HG03469 (cell line): ENCODE results near the gene KCTD21.

ENCODE experiments used
- ATAC-seq: cut with Tn5 transposase; IDR thresholded peaks from one replicate; pipeline ENCODE4 v1.9.1; 2021; ENCODE audit warnings: mild to moderate bottlenecking, moderate library complexity, moderate number of reproducible peaks; ENCODE audit not compliant: unreplicated experiment

The KCTD21 gene

DNA sequence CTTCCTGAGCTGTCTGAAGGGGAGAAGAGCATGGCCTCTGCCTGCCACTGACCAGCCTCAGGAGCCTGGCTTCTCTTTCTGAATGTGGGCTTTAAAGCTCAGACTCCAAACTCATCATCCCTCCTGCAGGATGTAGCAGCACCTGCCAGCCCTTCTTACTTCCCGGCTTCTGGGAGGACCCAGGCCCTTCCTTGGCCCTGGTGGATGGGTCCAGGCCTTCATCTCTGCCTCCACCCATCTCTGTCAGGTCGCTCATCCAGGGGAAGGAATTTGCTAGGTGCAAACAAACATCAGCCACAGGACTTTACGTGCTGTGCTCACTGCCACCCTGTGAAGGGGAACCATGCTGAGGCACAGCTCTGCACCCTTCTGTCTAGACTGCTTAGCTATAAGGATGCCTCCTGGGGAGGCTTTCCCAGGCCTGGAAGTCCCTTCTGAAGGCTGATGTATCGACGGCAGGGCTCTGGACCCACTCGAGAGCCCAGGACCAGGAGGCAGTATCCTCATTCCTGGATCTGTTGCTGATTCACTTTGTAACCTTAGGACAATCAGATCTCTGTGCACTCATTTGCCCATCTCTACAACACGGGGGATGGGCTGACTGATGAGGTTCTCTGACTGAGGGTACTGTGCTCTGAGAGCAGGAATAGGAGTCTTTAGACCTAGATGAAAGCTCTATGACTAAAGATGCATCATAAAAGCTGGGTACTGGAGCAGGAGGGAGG, 31.2 kb upstream of the KCTD21 start:
- no peak for ATAC-seq

DNA sequence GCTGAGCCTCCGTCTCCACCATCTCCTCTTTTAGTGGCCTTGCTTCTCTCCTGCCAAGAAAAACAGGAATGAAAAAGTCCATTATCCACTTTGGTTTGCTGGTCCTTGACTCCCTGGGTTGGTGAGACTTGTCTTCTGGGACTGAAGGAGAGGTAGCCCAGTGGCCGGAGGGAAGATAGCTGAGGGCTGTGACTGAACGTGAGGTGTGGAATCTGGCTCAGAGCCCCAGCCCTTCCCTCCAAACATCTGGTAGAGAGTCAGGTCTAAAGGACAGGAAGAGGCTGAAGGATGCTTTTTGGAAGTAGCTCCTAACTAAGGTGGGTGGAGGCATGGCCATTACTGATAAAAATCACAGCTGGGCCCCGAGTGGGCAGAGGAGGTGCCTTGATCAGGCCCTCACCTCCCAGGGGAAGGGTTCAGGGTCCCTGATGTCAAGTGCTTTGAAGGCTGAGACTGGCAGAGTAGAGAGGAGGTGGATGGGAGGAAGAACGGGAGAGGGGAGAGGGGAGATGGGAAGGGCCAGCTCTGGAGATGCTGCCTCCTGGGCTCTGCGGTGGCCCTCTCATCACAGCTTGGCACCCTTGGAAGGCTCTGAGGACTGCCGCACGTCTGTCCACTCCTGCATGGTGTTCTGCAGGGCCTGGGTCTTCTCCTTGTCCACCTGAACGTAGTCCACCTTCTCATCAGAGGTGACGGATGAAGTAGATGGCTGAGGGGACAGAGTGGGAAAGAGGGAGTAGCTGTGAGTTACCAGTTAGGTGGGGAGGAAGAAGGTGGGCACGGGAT, 30.5 kb upstream of the KCTD21 start:
- no peak for ATAC-seq

DNA sequence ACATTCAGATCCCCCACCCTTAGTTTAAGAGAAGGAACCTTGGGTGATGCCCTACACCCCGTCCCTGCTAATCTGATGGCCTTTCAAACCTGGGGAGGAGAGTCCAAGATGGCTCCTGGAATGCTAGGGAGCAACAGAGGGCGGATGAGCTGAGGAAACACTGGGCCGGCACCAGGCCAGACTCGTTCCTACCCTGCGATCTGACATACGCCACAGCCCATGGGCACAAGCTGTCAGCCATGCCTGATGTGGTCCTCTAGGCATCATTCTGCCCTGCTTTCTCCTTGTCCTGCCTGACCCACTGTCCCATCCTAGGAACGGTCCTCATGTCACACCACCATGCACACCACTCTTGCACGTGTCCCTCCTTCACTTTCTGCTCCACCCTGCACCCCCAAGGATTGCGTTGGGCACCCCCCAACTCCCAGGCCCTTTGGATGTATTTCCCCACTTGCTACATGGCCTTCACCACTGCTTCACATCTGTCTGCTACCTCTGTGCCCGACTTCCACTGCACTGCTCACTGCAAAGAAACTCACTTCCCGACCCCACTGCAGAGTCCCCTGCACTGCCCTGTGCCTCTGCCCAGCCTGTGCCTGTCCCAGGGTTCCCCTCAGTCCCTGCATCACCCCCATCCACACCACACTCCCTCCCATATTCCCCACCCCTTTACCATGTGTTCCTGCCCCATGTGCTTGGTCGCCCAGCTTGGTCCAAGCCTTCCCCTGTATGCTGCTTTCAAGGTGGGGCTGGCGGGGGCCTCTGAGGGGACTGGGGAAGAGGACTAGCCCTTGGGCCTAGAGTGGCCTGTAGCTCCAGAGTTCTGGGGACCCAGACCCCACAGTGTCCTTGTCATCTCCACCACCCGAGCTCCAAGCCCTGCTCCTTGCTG, 29.5 kb upstream of the KCTD21 start:
- no peak for ATAC-seq

DNA sequence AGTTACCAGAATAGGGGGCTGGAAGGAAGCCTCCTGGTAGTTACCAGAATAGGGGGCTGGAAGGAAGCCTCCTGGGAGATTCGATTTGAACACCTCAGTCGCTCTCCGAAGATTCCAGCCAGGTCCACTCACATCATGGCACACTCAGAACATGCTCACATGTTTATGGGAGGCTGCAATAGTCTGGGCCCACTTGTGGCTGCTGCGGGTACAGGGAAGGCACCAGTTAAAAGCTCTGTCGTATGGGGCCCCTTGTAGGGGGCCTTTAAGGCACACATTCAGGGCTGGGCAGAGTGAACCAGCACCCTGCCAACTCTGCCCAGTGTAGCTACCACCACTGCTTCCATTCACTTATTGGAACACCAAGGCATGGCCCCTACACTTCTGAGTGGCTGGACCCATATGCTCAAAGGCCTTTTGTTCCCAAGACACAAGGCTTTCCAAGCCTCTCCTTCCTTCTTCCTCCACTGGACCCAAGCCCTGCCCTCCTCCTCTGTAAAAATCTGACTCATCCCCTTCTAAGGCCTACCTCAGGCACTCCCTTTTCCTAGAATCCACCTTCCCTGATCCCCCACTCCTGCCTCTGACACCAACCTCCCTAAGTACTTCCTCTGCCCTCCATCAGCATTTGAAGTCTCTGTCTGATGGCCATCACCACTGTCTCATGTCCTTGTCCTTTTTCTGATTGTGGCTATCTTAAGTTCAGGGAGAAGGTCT, 28.3 kb upstream of the KCTD21 start:
- ATAC-seq, result no peak

DNA sequence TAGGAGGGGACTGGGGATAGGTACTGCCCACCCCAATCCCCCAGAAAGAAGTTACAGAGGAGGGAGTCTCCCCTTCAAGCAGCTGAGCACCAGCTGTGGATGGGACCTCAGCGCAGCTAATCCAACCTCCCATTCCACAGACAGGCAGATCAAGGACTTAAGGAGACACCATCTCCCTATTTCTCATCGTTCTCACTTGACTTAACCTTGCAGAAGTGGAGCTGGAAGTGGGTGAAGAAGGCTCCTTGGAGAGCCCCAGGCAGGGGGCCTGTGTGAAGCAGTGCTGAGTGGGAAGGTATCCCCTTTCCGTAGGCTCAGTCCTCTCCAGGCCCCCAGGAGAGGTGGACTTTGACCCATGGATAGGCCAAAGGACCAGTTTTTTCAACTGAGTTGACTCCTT, 27.6 kb upstream of the KCTD21 start:
- no peak for ATAC-seq

DNA sequence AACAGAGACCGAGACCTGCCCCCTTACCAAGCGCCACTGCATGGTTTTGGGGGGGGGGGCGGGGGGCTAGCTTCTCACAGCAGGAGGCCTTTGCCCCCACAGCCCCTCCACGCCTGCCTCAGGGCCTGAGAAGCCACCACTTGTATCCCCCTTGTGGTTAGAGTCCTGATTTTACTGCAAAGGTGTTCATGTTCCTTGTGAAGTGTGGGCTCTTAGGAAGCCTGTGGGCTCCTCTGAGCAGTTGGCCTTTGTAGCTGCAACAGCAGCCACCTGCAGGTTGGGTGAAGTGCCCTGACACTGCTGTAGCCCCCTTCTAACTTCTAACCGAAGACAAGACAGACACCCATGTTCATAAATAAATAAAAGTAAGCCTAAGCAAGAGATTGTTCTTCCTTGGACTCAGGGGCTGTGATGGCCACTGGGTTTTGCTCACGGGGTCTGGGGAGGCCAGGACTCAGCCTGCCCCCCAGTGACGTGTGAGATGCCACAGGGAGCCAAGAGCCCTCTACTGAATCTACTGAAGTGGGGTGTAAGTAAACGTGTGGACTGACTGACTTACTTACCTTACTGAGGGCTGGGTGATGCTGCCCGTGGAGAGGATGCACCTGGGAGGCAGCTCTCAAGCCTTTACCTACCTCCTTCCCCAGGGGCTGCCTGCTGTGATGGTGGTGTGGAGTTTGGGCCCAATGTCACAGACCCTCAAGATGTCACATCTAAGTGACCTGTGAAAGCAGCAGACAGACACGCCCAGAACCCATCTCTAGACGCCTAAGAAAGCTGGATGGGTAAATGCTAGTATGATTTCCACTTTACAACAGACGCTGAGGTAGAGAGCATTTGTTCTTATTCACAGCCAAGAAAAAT, 26.1 kb upstream of the KCTD21 start:
- no peak for ATAC-seq

DNA sequence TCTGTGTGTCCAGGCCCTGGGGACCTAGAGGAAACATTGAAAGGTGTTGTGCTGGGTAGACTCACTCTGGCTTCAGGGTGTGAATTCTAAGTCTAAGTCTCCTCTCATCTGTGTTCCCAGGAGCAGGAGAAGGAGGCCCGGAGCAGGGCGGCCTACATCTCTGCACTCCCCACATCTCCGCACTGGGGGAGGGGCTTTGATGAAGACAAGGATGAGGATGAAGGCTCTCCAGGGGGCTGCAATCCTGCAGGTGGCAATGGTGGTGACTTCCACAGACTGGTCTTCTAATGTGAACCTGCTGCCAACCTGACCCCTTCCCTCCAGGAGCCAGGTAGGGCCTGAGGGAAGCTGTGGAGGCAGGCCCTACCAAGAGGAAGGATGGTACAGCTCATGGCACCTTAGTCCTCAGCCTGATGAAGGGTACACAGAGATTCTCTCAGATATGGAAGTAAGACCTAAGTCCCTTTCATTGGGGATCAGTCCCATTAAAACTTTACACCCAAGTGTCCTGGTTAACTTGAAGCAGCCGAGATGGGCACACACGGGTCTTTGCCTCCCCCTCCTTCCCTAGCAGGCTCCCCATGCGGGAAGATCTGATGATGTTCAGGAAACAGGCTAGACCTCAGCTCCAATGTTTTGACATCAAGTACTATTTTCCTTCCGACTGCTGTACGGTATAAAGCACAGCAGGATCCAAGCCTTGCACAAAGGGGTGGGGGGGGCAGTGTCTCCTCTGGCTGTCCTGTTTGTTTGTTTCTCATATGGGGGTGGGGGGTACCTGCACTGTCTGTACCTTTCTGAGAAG, 25.3 kb upstream of the KCTD21 start:
- no peak for ATAC-seq

DNA sequence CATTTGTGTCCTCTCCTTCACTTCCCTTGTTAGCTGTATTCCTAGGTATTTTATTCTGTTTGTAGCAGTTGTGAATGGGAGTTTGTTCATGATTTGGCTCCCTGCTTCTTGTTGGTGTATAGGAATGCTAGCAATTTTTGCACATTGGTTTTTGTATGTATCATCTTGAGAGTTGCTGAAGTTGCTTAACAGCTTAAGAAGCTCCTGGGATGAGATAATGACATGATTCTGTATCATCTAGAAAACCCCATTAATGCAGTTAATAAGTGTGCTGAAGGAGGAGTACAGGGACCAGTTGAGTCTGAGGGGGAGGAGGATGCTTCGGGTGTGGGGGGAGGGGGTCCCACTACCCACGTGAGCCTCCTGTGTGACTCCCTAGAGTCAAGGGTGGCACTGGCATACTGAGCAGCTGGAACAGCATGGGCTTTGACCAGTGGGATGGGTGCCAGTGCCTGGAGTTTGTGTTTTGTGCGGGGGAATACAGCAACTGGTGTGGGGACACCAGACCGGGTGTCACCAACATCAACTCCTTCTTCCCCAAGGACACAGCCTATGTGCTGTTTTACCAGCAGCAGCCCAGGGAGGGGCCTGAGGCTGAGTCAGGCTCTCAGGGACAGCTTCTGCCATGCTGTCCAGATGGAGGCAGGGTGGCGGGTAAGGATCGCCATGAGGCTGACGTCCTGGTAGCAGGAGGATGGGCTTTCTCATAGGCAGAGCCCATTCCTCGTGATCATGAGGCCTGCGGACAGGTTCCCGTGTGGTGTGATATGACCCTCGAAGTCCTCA, 24.4 kb upstream of the KCTD21 start:
- no peak for ATAC-seq

DNA sequence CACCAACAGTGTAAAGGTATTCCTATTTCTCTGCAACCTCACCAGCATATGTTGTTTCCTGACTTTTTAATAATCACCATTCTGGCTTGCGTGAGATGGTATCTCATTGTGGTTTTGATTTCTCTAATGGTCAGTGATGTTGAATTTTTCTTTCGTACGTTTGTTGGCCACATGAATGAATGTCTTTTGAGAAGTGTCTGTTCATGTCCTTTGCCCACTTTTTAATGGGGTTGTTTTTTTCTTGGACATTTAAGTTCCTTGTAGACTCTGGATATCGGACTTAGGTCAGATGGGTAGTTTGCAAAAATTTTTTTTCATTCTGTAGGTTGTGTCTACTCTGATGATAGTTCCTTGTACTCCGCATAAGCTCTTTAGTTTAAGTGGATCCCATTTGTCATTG, 23.1 kb upstream of the KCTD21 start:
- no peak for ATAC-seq

DNA sequence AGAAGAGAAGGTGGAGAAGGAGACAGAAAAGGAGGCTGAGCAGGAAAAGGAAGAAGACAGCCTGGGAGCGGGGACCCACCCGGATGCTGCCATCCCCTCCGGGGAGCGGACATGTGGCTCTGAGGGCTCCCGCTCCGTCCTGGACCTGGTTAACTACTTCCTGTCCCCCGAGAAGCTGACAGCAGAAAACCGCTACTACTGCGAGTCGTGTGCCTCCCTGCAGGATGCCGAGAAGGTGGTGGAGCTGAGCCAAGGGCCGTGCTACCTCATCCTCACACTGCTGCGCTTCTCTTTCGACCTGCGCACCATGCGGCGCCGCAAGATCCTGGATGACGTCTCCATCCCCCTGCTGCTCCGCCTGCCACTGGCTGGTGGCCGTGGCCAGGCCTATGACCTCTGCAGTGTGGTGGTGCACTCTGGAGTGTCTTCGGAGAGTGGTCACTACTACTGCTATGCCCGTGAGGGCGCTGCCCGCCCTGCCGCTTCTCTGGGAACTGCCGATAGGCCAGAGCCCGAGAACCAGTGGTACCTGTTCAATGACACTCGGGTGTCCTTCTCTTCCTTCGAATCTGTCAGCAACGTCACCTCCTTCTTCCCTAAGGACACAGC, 21.7 kb upstream of the KCTD21 start:
- ATAC-seq, result no peak

DNA sequence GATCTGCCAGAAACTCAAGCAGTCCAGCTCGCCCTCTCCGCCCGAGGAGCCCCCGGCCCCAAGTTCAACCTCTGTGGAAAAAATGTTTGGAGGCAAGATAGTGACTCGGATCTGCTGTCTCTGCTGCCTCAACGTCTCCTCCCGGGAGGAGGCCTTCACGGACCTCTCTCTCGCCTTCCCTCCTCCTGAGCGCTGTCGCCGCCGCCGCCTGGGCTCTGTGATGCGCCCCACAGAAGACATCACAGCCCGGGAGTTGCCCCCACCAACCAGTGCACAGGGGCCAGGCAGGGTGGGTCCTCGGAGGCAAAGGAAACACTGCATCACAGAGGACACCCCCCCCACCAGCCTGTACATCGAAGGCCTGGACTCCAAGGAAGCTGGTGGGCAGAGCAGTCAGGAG, 21.1 kb upstream of the KCTD21 start:
- ATAC-seq, result no peak

DNA sequence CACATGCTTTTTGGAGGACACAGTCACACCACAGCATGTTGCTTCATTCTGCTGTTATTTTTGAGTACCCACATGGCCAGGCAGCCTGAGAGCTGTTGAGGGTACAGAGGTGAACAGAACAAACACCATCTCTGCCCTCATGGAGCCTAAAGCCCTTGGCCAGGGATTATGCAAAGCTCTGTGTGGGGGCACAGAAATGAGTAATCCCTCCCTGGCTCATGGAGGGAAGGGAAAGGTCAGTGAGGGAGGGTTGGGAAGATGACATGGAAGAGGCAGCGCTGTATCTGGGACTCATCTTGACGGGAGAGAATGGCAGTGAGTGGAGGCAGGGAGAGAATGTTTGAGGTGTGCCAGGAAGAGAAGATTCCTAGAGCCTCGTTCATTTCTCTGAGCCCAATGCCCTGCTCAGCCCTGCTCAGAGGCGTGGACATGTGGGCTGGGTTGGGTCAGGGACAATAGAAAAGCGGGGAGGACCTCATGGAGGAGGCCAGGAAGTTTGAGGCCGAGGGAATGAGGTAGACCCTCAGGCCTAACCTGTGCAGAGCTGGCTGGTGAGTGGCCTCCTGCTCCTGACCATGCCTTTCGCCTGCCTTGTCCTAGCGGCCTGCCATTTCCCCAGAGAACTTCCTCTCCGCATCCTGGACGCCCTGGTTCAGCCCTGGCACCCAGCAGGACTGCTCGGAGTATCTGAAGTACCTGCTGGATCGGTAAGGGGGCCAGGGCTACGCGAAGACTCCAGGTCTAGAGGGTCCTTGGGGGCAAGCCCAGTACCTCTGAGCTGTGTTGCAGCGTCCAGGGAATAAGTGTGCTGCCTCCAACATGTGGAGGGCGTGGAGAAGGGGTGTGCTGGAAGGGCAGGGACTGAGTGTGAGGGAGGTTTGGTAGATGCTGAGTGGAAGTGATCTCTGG, 20.1 kb upstream of the KCTD21 start:
- ATAC-seq, result no peak

DNA sequence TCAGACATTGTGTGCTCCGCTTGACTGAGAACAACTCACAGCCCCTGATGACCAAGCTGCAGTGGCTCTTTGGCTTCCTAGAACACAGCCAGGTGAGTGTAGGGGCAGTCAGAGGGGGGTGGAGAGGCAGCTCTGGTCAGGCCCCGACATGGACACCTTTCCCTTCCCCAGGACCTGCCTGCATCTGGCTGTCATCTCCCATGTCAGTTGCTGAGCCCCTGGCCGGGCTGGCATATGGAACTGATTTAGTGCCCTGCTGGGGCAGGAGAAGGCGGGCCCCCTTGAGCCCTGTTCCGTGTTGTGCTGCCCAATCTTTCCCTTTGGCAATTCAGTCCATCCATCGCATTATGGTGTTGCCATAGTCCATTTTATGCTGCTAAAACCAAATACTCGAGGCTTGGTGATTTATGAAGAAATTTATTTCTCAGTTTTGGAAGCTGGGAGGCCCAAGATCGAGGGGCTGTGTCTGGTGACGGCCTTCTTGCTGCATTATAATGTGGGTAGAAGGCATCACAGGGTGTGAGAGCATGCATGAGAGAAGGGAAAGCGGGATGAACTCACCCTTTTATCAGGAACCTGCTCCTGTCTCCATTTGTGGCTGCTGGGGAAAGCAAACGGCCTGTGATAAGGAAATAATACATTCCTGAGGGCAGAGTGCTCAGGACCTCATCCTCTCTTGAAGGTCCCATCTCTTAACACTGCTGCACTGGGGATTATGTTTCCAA, 19.3 kb upstream of the KCTD21 start:
- ATAC-seq, result no peak

DNA sequence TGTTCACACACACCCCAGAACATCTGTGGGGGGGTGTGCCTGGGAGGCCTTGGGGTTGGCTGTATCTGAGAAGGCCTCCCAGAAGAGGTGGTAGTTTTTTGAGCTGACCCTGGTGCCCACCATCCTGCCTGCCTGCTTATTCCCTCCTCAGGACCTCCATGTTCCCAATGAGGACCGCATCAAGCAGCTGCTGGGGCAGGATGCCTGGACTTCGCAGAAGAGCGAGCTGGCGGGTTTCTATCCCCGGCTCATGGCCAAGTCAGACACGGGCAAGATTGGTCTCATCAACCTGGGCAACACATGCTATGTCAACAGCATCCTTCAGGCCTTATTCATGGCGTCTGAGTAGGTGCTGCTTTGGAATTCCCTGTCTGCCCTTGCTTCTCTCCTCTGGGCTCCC, 17.3 kb upstream of the KCTD21 start:
- no peak for ATAC-seq

DNA sequence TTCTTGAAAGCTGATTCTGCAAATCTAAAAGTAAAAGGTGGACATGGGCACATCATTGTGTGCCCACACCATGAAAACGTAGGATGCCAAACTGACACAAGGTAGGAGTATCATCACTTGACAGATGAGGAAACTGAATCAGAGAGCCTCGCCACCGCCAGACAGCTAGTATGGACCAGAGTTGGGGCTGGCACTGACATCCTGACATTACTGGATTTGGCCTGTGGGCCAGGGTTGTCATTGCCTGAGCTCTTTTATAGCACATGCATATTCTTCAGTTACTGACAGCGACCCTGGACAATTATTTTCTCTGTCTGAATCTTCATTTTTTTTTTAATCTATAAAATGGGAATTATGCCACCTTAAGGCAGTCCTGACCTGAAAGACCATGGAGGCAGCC, 16.8 kb upstream of the KCTD21 start:
- no peak for ATAC-seq

DNA sequence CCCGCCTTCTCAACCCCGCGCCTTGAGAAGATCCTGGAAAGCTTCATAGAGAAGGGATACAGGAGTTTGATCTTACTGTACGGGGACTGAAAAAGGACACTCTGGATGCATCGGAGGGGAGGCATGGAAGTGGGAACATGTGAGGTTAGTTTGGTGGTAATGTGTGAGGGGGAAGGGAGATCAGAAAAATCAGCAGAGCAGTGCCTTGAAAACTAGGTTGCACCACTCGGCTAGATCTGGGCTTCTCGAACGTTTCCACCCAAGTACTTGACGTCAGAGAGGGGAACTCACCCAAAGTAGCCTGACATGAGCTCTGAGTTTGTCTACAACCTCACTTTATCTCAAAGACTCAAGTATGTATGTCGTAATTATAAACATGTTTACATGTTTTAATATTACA, 14.8 kb upstream of the KCTD21 start:
- ATAC-seq, result no peak
